Stimulated activated CD4-positive, alpha-beta T cell treated with anti-CD3 and anti-CD28 coated beads, TNF-alpha, amount 100 ng/mL, for 4 hours (primary cell): ENCODE results near the gene EMILIN2.

Experiments
- DNase-seq, 3 experiments: peaks; one replicate each; pipeline ENCODE4 v3.0.0-alpha.2; 2020; ENCODE audit warnings: low read depth in 3 of 3

EMILIN2 gene

GRCh38 chr18:2878656-2879330, 32.0 kb downstream of the EMILIN2 start:
- DNase-seq: no peak

- no peak for DNase-seq
These were observed 33.1 kb downstream of the EMILIN2 start for GRCh38 chr18:2879889-2880288.

- no peak for DNase-seq
These were observed 33.7 kb downstream of the EMILIN2 start for GRCh38 chr18:2880473-2880872.

GRCh38 chr18:2881088-2881839, 34.5 kb downstream of the EMILIN2 start:
- DNase-seq: no peak

GRCh38 chr18:2881840-2882195, 35.0 kb downstream of the EMILIN2 start:
- DNase-seq: no peak

- DNase-seq: no peak
These were observed 35.4 kb downstream of the EMILIN2 start for GRCh38 chr18:2882201-2882600.

GRCh38 chr18:2883076-2883735, 36.4 kb downstream of the EMILIN2 start:
- DNase-seq: no peak

GRCh38 chr18:2884706-2885285, 38.0 kb downstream of the EMILIN2 start:
- DNase-seq: no peak

- no peak for DNase-seq
These were observed 40.7 kb downstream of the EMILIN2 start for GRCh38 chr18:2887470-2887869.

GRCh38 chr18:2889761-2890192, 43.0 kb downstream of the EMILIN2 start:
- DNase-seq: no peak

- DNase-seq: no peak
These were observed 43.8 kb downstream of the EMILIN2 start for GRCh38 chr18:2890606-2891005.

GRCh38 chr18:2891526-2892431, 45.0 kb downstream of the EMILIN2 start:
- no peak for DNase-seq

- DNase-seq: no peak
These were observed 46.2 kb downstream of the EMILIN2 start for GRCh38 chr18:2893056-2893455.

GRCh38 chr18:2893676-2894075, 46.9 kb downstream of the EMILIN2 start:
- no peak for DNase-seq

GRCh38 chr18:2894131-2894840, 47.5 kb downstream of the EMILIN2 start:
- no peak for DNase-seq

- no peak for DNase-seq
These were observed 48.1 kb downstream of the EMILIN2 start for GRCh38 chr18:2894841-2895370.

GRCh38 chr18:2895391-2895790, 48.6 kb downstream of the EMILIN2 start:
- DNase-seq: no peak

- no peak for DNase-seq
These were observed 50.2 kb downstream of the EMILIN2 start for GRCh38 chr18:2896990-2897389.

GRCh38 chr18:2897448-2898185, 50.8 kb downstream of the EMILIN2 start:
- no peak for DNase-seq

- DNase-seq: no peak
These were observed 51.4 kb downstream of the EMILIN2 start for GRCh38 chr18:2898186-2898640.
